ENCODE measurements around the gene XKR3. TPM values are rescaled to one million over a fixed set of nuclear protein-coding genes. Genes with fewer than 3 reads are reported as not detected.
"Not testable (repeated sequence)": the region's sequence is repeated elsewhere in the genome, so short reads cannot be mapped to it uniquely, and the experiment has no call there.

Gene XKR3
- polyA plus RNA-seq (ENCODE audit: insufficient read length), result not detected

GRCh38 chr22:16824716-16825687 is at the start of gene XKR3:
Gene XKR3 (minus strand): TSS chr22:16825411. CDS start chr22:16808073, 17,338 bp downstream.
- peak; percentile 5 for DNase-seq (ENCODE audit: low read depth)

- not testable (repeated sequence) for DNase-seq (ENCODE audit: low read depth)
Observed at GRCh38 chr22:16869640-16870039, 44.4 kb upstream of the XKR3 start.

GRCh38 chr22:16866167-16866566 is 41.0 kb upstream of the XKR3 start:
- no peak for DNase-seq (ENCODE audit: low read depth)

GRCh38 chr22:16856851-16857250 is 31.6 kb upstream of the XKR3 start:
- not testable (repeated sequence) for DNase-seq (ENCODE audit: low read depth)

- DNase-seq (ENCODE audit: low read depth), result no peak
Observed at GRCh38 chr22:16854631-16855030, 29.4 kb upstream of the XKR3 start.

GRCh38 chr22:16851268-16851996 is 26.2 kb upstream of the XKR3 start:
- DNase-seq (ENCODE audit: low read depth), result not testable (repeated sequence)

GRCh38 chr22:16847271-16847670 is 22.1 kb upstream of the XKR3 start:
- DNase-seq (ENCODE audit: low read depth), result no peak

- DNase-seq (ENCODE audit: low read depth), result no peak
Observed at GRCh38 chr22:16845881-16846280, 20.7 kb upstream of the XKR3 start.

GRCh38 chr22:16845465-16845864 is 20.3 kb upstream of the XKR3 start:
- no peak for DNase-seq (ENCODE audit: low read depth)

- DNase-seq (ENCODE audit: low read depth), result no peak
Observed at GRCh38 chr22:16844529-16844928, 19.3 kb upstream of the XKR3 start.

- no peak for DNase-seq (ENCODE audit: low read depth)
Observed at GRCh38 chr22:16838073-16838472, 12.9 kb upstream of the XKR3 start.

- no peak for DNase-seq (ENCODE audit: low read depth)
Observed at GRCh38 chr22:16834971-16835370, 9.8 kb upstream of the XKR3 start.

GRCh38 chr22:16831257-16831656 is 6.0 kb upstream of the XKR3 start:
- peak; percentile 4 for DNase-seq (ENCODE audit: low read depth)

GRCh38 chr22:16829985-16830384 is 4.8 kb upstream of the XKR3 start:
- DNase-seq (ENCODE audit: low read depth), result no peak

- DNase-seq (ENCODE audit: low read depth), result no peak
Observed at GRCh38 chr22:16828876-16829275, 3.7 kb upstream of the XKR3 start.

GRCh38 chr22:16827506-16827905 is 2.3 kb upstream of the XKR3 start:
- no peak for DNase-seq (ENCODE audit: low read depth)

GRCh38 chr22:16819249-16819648 is 6.0 kb downstream of the XKR3 start:
- no peak for DNase-seq (ENCODE audit: low read depth)

- no peak for DNase-seq (ENCODE audit: low read depth)
Observed at GRCh38 chr22:16818538-16818937, 6.7 kb downstream of the XKR3 start.

GRCh38 chr22:16815073-16815472 is 10.1 kb downstream of the XKR3 start:
- no peak for DNase-seq (ENCODE audit: low read depth)

- DNase-seq (ENCODE audit: low read depth), result no peak
Observed at GRCh38 chr22:16810188-16810802, 14.9 kb downstream of the XKR3 start.

GRCh38 chr22:16808744-16809143 is 16.5 kb downstream of the XKR3 start:
- no peak for DNase-seq (ENCODE audit: low read depth)

- DNase-seq (ENCODE audit: low read depth), result no peak
Observed at GRCh38 chr22:16807109-16807508, 18.1 kb downstream of the XKR3 start.

All from forelimb muscle (tissue), 1 donor.